SU-DHL-6 (cell line): ENCODE results near the gene MAP10.

Source experiments
- H2AFZ ChIP-seq: fragments of 200-600 bp; sonication (generic); 2 replicates; pipeline ENCODE4 v1.6.1; 2014; ENCODE audit warnings: low read depth, mild to moderate bottlenecking, moderate library complexity, mixed read lengths, antibody characterized with exemption, low read length; ENCODE audit not compliant: severe bottlenecking
- H3F3A ChIP-seq: fragments of 200-600 bp; shearing (Covaris generic); 2 replicates; pipeline ENCODE4 v1.6.0; 2016; ENCODE audit warnings: antibody characterized with exemption, mild to moderate bottlenecking; ENCODE audit not compliant: insufficient read depth
- H3K27ac ChIP-seq: fragments of 200-600 bp; sonication (generic); 2 replicates; pipeline ENCODE4 v1.5.1; 2016; ENCODE audit warnings: low read depth, mild to moderate bottlenecking, low read length, moderate library complexity, mixed read lengths
- H3K27me3 ChIP-seq: fragments of 200-600 bp; sonication (generic), shearing (Covaris generic); 2 replicates; pipeline ENCODE4 v1.6.0; 2014; ENCODE audit warnings: mild to moderate bottlenecking, low read length
- H3K36me3 ChIP-seq: fragments of 200-600 bp; sonication (generic); 2 replicates; pipeline ENCODE4 v1.6.1; 2014; ENCODE audit warnings: mild to moderate bottlenecking, low read length, mixed read lengths
- H3K4me2 ChIP-seq: fragments of 300-600, 200-600 bp; shearing (Covaris generic), sonication (generic); 2 replicates; pipeline ENCODE4 v1.6.0; 2014; ENCODE audit warnings: low read length, low read depth, mild to moderate bottlenecking; ENCODE audit not compliant: poor library complexity, severe bottlenecking
- H3K4me3 ChIP-seq: fragments of 200-600 bp; sonication (generic); 2 replicates; pipeline ENCODE4 v1.5.1; 2014; ENCODE audit warnings: antibody characterized with exemption, low read length, mild to moderate bottlenecking, mixed read lengths; ENCODE audit not compliant: insufficient read depth, poor library complexity, severe bottlenecking
- H3K79me2 ChIP-seq: fragments of 200-600 bp; sonication (generic); 2 replicates; pipeline ENCODE4 v1.6.1; 2014; ENCODE audit warnings: mild to moderate bottlenecking, low read length, moderate library complexity; ENCODE audit not compliant: insufficient read depth
- H3K9ac ChIP-seq: fragments of 200-600 bp; sonication (generic); 2 replicates; pipeline ENCODE4 v1.7.0; 2014; ENCODE audit warnings: mild to moderate bottlenecking, low read length
- H3K9me2 ChIP-seq: fragments of 200-600 bp; sonication (generic); replicated peaks from 2 replicates; pipeline ENCODE4 v1.6.1; 2014; ENCODE audit warnings: low read length; ENCODE audit not compliant: insufficient read depth
- H3K9me3 ChIP-seq: fragments of 200-600 bp; sonication (generic); 2 replicates; pipeline ENCODE4 v1.6.1; 2014; ENCODE audit warnings: low read length, mixed read lengths; ENCODE audit not compliant: insufficient read depth
- H4K20me1 ChIP-seq: fragments of 200-600 bp; sonication (generic); 2 replicates; pipeline ENCODE4 v1.6.1; 2014; ENCODE audit warnings: low read depth, mild to moderate bottlenecking, antibody characterized with exemption, low read length, moderate library complexity, mixed read lengths
- EZH2phosphoT487 ChIP-seq: fragments of 200-600 bp; sonication (generic), shearing (Covaris generic); conservative IDR thresholded peaks from 2 replicates; pipeline ENCODE4 v1.6.1; 2018; ENCODE audit warnings: mild to moderate bottlenecking, antibody characterized with exemption, low read length, moderate library complexity, mixed read lengths
- TF ChIP-seq, protein P1 (sequence below): fragments of 200-600 bp; sonication (generic); IDR thresholded peaks from one replicate; pipeline ENCODE4 v1.5.1; 2017; ENCODE audit warnings: antibody characterized with exemption, mild to moderate bottlenecking, low read length, moderate library complexity; ENCODE audit not compliant: insufficient read depth, poor library complexity, severe bottlenecking

Gene MAP10

DNA sequence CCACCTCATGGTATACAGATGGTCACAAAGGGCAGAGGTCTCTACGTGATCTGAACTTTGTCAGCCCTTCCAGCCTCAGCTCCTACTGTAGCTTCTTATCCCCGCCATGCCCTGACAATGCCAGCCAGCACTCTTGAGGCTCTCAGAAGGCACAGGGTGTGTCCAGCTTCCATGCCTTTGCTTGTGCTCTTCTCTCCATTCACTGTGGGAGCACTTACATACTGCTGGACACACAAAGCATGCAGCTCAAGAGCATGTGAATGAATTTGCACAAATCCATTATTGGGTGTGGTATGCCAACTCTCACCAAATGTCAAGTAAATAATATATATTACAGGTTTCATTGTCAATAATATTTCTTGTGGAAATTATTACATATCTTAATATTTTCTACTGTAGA, 36.4 kb upstream of the MAP10 start:
- H3K27ac ChIP-seq = no peak overlapping the region
- H3K27me3 ChIP-seq = no peaks in the 10 kb centered on the region
- no peaks in the 10 kb centered on the region for H3F3A ChIP-seq
- no peak overlapping the region for H2AFZ ChIP-seq
- H3K4me3 ChIP-seq = no peak overlapping the region
- no peaks in the 10 kb centered on the region; the same call in 1 of the 2 replicates for H3K9me2 ChIP-seq
- no peak overlapping the region for H3K4me2 ChIP-seq
- H3K36me3 ChIP-seq = no peaks in the 10 kb centered on the region
- H4K20me1 ChIP-seq = no peaks in the 10 kb centered on the region
- H3K9me3 ChIP-seq = no peaks in the 10 kb centered on the region
- no peaks in the 10 kb centered on the region for H3K79me2 ChIP-seq
- H3K9ac ChIP-seq = no peak overlapping the region
- TF ChIP-seq, protein P1, sequence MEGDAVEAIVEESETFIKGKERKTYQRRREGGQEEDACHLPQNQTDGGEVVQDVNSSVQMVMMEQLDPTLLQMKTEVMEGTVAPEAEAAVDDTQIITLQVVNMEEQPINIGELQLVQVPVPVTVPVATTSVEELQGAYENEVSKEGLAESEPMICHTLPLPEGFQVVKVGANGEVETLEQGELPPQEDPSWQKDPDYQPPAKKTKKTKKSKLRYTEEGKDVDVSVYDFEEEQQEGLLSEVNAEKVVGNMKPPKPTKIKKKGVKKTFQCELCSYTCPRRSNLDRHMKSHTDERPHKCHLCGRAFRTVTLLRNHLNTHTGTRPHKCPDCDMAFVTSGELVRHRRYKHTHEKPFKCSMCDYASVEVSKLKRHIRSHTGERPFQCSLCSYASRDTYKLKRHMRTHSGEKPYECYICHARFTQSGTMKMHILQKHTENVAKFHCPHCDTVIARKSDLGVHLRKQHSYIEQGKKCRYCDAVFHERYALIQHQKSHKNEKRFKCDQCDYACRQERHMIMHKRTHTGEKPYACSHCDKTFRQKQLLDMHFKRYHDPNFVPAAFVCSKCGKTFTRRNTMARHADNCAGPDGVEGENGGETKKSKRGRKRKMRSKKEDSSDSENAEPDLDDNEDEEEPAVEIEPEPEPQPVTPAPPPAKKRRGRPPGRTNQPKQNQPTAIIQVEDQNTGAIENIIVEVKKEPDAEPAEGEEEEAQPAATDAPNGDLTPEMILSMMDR = no peak
- no peak for TF ChIP-seq EZH2phosphoT487

DNA sequence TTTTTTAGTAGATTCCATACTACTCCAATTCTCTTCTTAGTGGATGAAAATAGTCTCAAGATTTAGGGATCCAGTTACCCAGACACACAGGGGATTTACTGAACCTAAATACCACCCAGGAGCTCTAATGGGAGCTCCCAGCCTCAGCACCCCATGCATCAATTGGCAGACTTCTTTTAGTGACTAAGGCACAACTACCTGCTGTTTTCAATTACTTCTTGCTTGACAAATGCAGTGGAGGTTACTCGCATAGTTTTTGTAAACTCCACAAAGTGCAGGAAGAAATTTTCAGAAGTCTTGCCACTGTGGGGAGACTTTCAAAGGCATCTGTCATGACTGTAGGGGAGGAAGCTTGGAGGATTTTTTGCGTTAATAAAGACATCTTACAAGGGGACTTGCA, 35.5 kb upstream of the MAP10 start:
- Histone ChIP-seq H3K4me3 (no peak overlapping the region), H3K79me2 (no peaks in the 10 kb centered on the region), H2AFZ (no peak overlapping the region), H3K27ac (no peak overlapping the region), H3K9me2 (no peaks in the 10 kb centered on the region), H3K9me3 (no peaks in the 10 kb centered on the region), H3K9ac (no peak overlapping the region), H3K4me2 (no peak overlapping the region), H3K27me3 (no peaks in the 10 kb centered on the region), H4K20me1 (no peaks in the 10 kb centered on the region), H3F3A (no peaks in the 10 kb centered on the region), H3K36me3 (no peaks in the 10 kb centered on the region)
- no peak for TF ChIP-seq EZH2phosphoT487
- TF ChIP-seq, protein P1 = no peak

DNA sequence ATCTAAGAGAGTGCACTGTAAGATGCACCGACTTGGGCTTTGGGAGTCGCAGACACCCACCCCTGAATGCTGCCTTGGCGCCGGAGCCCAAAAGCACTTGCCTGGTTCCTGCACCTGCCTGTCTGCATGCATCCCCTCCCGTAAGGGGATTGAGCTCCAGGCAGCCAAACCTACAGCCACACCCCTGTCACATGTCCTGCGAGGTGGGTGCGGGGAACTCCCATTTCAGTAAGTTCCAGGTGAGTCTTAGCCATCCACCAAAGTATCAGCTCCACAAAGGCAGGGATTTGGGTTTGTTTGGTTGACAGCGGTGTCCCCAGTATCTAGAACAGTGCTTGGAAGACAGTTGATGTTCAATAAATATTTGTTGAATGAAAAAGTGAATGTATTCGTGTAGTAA, 31.5 kb upstream of the MAP10 start:
- Histone ChIP-seq H3K27ac (no peak overlapping the region), H3K9me2 (no peaks in the 10 kb centered on the region), H3K9ac (no peak overlapping the region), H4K20me1 (no peaks in the 10 kb centered on the region), H3K36me3 (no peaks in the 10 kb centered on the region), H3F3A (no peaks in the 10 kb centered on the region), H3K4me3 (no peak overlapping the region), H3K9me3 (no peaks in the 10 kb centered on the region), H2AFZ (no peak overlapping the region), H3K27me3 (no peaks in the 10 kb centered on the region), H3K79me2 (no peaks in the 10 kb centered on the region), H3K4me2 (no peak overlapping the region)
- no peak for TF ChIP-seq EZH2phosphoT487

DNA sequence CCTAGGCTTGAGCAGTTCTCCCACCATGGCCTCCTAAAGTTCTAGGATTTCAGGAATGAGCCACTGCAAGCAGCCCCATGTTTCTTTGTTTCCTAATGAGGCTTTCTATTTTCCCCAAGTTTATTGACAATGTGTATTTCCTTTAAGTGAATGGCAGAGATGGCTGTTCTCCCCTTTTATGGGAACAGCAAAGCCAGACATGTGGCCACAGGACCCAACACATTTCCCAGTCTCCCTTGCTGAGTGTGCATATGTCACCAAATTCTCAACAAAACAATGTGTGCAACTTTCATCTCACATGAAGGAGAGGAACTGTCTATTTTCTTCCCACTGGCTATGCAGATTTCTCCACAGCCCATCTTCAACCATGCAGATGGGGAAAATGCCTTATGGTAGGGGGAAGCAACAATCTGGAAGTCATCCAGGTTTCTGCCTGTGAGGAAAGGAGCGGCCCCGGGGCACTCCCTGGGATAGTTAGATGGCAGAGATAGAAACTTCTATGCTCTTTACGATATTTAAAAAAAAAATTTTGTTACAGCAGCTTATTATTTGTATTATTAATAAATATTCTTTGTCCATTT, 28.6 kb upstream of the MAP10 start:
- H4K20me1 ChIP-seq = no peaks in the 10 kb centered on the region
- H3K27me3 ChIP-seq = no peaks in the 10 kb centered on the region
- H3K4me2 ChIP-seq = no peak overlapping the region
- H3K9me3 ChIP-seq = no peaks in the 10 kb centered on the region
- H3K9me2 ChIP-seq = no peaks in the 10 kb centered on the region
- H3K36me3 ChIP-seq = no peaks in the 10 kb centered on the region
- TF ChIP-seq, protein P1 = no peak
- TF ChIP-seq EZH2phosphoT487 = no peak
- H2AFZ ChIP-seq = no peak overlapping the region
- H3K9ac ChIP-seq = no peak overlapping the region
- H3K79me2 ChIP-seq = no peaks in the 10 kb centered on the region
- no peak overlapping the region for H3K27ac ChIP-seq
- H3F3A ChIP-seq = no peaks in the 10 kb centered on the region
- no peak overlapping the region for H3K4me3 ChIP-seq
